Uterus (tissue), 4 donors: ENCODE results near the gene SPRYD4. TPM values are rescaled to one million over a fixed set of nuclear protein-coding genes. Genes with fewer than 3 reads are reported as not detected.
A peak's percentile ranks its signal among the peaks of the same experiment; 100 is the strongest.

Source experiments
- DNase-seq, 2 donors: peaks; one replicate each; pipeline ENCODE4 v3.0.0-alpha.2; 2019 to 2020
- H3K27ac ChIP-seq, 2 donors: fragments of 200-600 bp; sonication (generic); 1 replicate in 1 of 2; 2 replicates in 1 of 2; pipeline ENCODE4 v1.5.1; 2016 to 2018
- H3K27me3 ChIP-seq, 2 donors: fragments of 200-600 bp; sonication (generic); one replicate each; pipeline ENCODE4 v1.5.1; 2018 to 2019; ENCODE audit warnings: control low read depth in 1 of 2
- H3K36me3 ChIP-seq, 2 donors: fragments of 200-600 bp; sonication (generic); one replicate each; pipeline ENCODE4 v1.5.1; 2019; ENCODE audit warnings: control low read depth in 1 of 2
- H3K4me1 ChIP-seq, 2 donors: fragments of 200-600 bp; sonication (generic); one replicate each; pipeline ENCODE4 v1.5.1; 2018 to 2019; ENCODE audit warnings: control low read depth in 1 of 2
- H3K4me3 ChIP-seq, 2 donors: fragments of 200-600 bp; sonication (generic); 1 replicate in 1 of 2; 2 replicates in 1 of 2; pipeline ENCODE4 v1.5.1; 2018 to 2019; ENCODE audit warnings: mild to moderate bottlenecking in 1 of 2
- H3K9me3 ChIP-seq, 2 donors: fragments of 200-600 bp; sonication (generic); one replicate each; pipeline ENCODE4 v1.5.1; 2019; ENCODE audit warnings: control low read depth in 1 of 2
- POLR2A ChIP-seq, 2 donors: fragments of 450-650 bp; IDR thresholded peaks; one replicate each; pipeline ENCODE4 v1.6.1; 2016; ENCODE audit warnings: antibody characterized with exemption in 2 of 2, mild to moderate bottlenecking in 1 of 2, moderate library complexity in 1 of 2
- intact Hi-C: fragments of 100-400 bp; cut with DNase I; formaldehyde crosslinking; loops from one replicate; pipeline ENCODE4 v1.15.1; 2023; ENCODE audit warnings: low total_unique reads
- total RNA-seq, 4 donors: library from RNA; depleted of rRNA in 3 of 4; stranded (reverse); fragments of >200 nt in 3 of 4; gene quantifications; one replicate each; pipeline versions ENCODE4 v1.1.0 to v1.2.4, GENCODE V29; 2014 to 2023
- TF ChIP-seq, protein P1 (sequence below), 4 experiments: fragments of 200-600 bp in 2 of 4; fragments of 450-650 bp in 2 of 4; sonication (generic) in 2 of 4; IDR thresholded peaks; one replicate each; pipeline ENCODE4 v1.5.1; 2016 to 2019; ENCODE audit warnings: antibody characterized with exemption in 4 of 4, mild to moderate bottlenecking in 2 of 4, moderate library complexity in 1 of 4
- donor health status: DM: yes; HTN: yes; CAD: no.

The SPRYD4 gene
- total RNA-seq, 4 donors from 2014 or later: 2.4 to 4.4 (median 3.0) TPM

DNA sequence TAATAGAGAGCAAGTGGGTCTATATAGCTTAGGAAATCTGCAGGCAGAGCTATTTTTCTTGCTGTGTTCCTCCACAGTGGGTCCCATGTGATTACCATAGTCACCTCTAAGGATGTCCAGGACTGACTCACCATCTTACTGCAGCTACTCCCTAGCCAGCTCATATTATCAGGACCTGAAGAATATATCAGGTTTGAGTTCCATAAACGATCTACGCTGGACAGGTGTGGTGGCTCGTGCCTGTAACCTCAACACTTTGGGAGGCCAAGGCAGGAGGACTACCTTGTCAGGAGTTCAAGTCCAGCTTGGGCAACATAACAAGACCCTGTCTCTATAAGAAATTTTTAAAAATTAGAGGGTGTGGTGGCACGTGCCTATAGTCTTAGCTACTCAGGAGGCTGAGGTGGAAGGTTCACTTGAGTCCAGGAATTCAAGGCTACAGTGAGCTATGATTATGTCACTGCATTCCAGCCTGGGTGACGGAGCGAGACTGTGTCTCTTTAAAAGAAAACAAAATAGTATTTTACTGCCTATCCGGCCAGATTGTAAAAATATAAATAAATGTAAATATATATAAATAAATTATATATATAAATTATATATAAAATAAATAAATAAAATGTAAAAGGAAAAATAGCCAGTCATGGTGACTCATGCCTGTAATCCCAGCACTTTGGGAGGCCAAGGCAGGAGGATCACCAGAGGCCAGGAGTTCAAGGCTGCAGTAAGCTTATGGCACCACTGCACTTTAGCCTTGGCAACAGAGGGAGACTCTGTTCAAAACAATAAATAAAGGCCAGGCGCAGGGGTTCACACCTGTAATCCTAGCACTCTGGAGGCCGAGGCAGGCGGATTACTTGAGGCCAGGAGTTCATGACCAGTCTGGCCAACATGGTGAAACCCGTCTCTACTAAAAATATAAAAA lies 6.9 kb upstream of the SPRYD4 start:
- TF ChIP-seq, protein P1, sequence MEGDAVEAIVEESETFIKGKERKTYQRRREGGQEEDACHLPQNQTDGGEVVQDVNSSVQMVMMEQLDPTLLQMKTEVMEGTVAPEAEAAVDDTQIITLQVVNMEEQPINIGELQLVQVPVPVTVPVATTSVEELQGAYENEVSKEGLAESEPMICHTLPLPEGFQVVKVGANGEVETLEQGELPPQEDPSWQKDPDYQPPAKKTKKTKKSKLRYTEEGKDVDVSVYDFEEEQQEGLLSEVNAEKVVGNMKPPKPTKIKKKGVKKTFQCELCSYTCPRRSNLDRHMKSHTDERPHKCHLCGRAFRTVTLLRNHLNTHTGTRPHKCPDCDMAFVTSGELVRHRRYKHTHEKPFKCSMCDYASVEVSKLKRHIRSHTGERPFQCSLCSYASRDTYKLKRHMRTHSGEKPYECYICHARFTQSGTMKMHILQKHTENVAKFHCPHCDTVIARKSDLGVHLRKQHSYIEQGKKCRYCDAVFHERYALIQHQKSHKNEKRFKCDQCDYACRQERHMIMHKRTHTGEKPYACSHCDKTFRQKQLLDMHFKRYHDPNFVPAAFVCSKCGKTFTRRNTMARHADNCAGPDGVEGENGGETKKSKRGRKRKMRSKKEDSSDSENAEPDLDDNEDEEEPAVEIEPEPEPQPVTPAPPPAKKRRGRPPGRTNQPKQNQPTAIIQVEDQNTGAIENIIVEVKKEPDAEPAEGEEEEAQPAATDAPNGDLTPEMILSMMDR (IDR thresholded peaks at IDR 0.05): no peak
- no peak for TF ChIP-seq POLR2A (IDR thresholded peaks at IDR 0.05)
- no peaks in the 10 kb centered on the region for H3K27me3 ChIP-seq
- no peak overlapping the region for H3K27ac ChIP-seq
- H3K4me3 ChIP-seq: no peak overlapping the region
- intact Hi-C loops: no loop called here
- no peak for DNase-seq
- H3K36me3 ChIP-seq: no peaks in the 10 kb centered on the region
- H3K9me3 ChIP-seq: no peaks in the 10 kb centered on the region
- no peaks in the 10 kb centered on the region for H3K4me1 ChIP-seq

DNA sequence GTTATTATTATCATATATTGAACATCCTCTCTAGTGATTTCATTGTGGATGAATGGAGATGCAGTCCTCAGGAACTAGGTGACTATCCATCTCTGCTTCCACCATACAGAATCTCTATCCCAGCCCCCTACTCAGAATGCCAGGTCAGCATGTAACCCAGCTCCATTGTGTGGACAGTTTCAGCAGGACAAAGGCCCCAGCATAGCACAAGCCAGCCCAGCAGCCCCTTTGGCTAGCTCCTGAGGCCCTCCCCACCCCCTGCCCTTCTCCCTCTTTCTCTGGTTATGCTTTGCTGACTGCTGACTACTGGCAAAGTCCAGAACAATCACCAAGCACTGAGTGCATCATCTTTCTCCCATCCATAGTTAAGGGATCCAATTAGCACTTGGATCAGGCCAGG lies 5.8 kb upstream of the SPRYD4 start:
- DNase-seq: no peak
- TF ChIP-seq, protein P1 (IDR thresholded peaks at IDR 0.05): no peak
- TF ChIP-seq POLR2A (IDR thresholded peaks at IDR 0.05): no peak
- Histone ChIP-seq H3K4me1 (no peaks in the 10 kb centered on the region), H3K9me3 (no peaks in the 10 kb centered on the region), H3K27ac (no peak overlapping the region), H3K4me3 (no peak overlapping the region), H3K36me3 (no peaks in the 10 kb centered on the region), H3K27me3 (no peaks in the 10 kb centered on the region)
- intact Hi-C loops: no loop called here

DNA sequence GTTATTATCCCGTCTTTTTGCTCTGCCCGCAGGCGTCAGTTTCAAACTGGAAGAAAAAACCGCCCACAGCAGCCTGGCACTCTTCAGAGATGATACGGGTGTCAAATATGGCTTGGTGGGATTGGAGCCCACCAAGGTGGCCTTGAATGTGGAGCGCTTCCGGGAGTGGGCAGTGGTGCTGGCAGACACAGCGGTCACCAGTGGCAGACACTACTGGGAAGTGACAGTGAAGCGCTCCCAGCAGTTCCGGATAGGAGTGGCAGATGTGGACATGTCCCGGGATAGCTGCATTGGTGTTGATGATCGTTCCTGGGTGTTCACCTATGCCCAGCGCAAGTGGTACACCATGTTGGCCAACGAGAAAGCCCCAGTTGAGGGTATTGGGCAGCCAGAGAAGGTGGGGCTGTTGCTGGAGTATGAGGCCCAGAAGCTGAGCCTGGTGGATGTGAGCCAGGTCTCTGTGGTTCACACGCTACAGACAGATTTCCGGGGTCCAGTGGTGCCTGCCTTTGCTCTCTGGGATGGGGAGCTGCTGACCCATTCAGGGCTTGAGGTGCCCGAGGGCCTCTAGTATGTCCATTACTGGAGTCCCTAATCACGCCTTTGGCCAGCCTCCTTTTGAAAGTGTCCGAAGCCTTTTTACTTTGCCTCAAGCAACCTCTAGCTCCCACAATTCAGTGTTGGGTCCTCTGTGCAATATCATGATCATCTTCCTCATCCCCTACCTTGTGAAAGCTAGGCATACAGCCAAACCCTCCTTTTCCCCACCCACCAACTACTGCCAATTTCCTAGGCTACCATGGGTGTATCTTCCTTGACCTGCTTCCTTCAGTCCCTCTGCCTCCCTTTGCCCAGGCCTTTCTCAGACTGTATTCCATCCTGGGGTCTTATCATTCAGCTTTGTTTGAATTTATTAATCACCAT lies 891 bp downstream of the SPRYD4 start:
- Histone ChIP-seq H3K27me3 (no peaks in the 10 kb centered on the region), H3K36me3 (no peaks in the 10 kb centered on the region), H3K4me3 (peak overlapping the region; percentile 60 to 67), H3K27ac (peak overlapping the region; percentile 85 to 90), H3K9me3 (no peaks in the 10 kb centered on the region), H3K4me1 (no peaks in the 10 kb centered on the region)
- no peak for DNase-seq
- TF ChIP-seq, protein P1 (IDR thresholded peaks at IDR 0.05): no peak
- TF ChIP-seq POLR2A (IDR thresholded peaks at IDR 0.05): no peak
- intact Hi-C loops: no loop called here

DNA sequence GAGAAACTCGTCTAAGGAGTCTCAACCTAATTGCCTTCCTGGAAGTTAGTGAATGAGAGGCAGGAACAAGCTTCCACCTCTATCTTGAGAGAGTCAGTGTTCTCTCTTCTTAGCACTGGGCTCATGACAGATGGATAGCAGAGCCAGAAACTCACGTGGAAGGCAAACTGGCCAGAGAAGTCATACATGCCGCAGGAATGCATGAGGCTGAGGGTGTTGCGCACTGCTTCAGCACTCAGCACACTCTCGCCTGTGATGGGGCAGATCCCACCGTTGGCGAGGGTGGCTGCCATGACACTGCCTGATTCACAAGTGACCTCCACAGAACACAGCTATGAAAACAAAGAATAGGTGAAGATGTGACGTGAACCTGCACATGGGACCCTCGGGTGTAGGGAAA lies 6.0 kb downstream of the SPRYD4 start:
- Histone ChIP-seq H3K27me3 (no peaks in the 10 kb centered on the region), H3K27ac (no peak overlapping the region), H3K36me3 (no peaks in the 10 kb centered on the region), H3K9me3 (no peaks in the 10 kb centered on the region), H3K4me1 (no peaks in the 10 kb centered on the region), H3K4me3 (no peak overlapping the region)
- TF ChIP-seq POLR2A (IDR thresholded peaks at IDR 0.05): no peak
- TF ChIP-seq, protein P1 (IDR thresholded peaks at IDR 0.05): no peak
- intact Hi-C loops: no loop called here
- DNase-seq: no peak
